GM12878 (cell line): Measurements from ENCODE around the gene RAB35. TPM values are rescaled to one million over a fixed set of nuclear protein-coding genes. Genes with fewer than 3 reads are reported as not detected.

Experiments
- ATAC-seq: fragments of 200-7000 bp; cut with Tn5 transposase; 3 replicates; pipeline ENCODE4 v1.9.1; 2020; ENCODE audit warnings: mild to moderate bottlenecking, moderate library complexity
- BruUV-seq: library from RNA; stranded (reverse); fragments of 400-500 nt; replicated peaks from 2 replicates; lab custom pipeline; 2021; lab: Mats Ljungman, UMichigan
- CTCF ChIA-PET: fragments of 300-600 bp; sonication (Branson Sonifier 250); formaldehyde crosslinking; extraction: SDS; loops from one replicate; lab custom pipeline; 2021; ENCODE audit warnings: inconsistent platforms; lab: Yijun Ruan, JAX
- POLR2A ChIA-PET: fragments of 350-600 bp; formaldehyde crosslinking; extraction: SDS; loops from one replicate; lab custom pipeline; 2021; ENCODE audit warnings: inconsistent platforms; lab: Charles Lee
- RAD21 ChIA-PET: fragments of 300-600 bp; sonication (Branson Sonifier 250); formaldehyde crosslinking; loops from one replicate; lab custom pipeline; 2023; ENCODE audit warnings: antibody characterized with exemption; ENCODE audit not compliant: unreplicated experiment; lab: Charles Lee
- SMC1A ChIA-PET: fragments of 300-600 bp; sonication (Branson Sonifier 250); formaldehyde crosslinking; loops from one replicate; lab custom pipeline; 2023; ENCODE audit not compliant: unreplicated experiment, uncharacterized antibody; lab: Charles Lee
- DNase-seq: peaks from one replicate; pipeline ENCODE4 v3.0.0-alpha.2; 2011; ENCODE audit warnings: low read depth, low spot score
- FAIRE-seq: peaks from 3 replicates; lab custom pipeline; 2011; peaks lifted over from hg19 to GRCh38; lab: Jason Lieb, UNC
- H2AFZ ChIP-seq: 2 replicates; pipeline ENCODE4 v1.6.0; 2011; ENCODE audit warnings: low read depth, low read length, control low read depth; ENCODE audit not compliant: control insufficient read depth
- H3K27ac ChIP-seq: 2 replicates; pipeline ENCODE4 v1.5.1; 2011; ENCODE audit warnings: control low read depth; ENCODE audit not compliant: control insufficient read depth, insufficient read depth
- H3K27me3 ChIP-seq, 2 experiments: replicated peaks in 1 of 2; 2 replicates each; pipeline versions ENCODE4 v1.6.0 to v1.6.1; 2011; ENCODE audit warnings: low read length in 1 of 2; ENCODE audit not compliant: control insufficient read depth in 2 of 2, insufficient read depth in 2 of 2
- H3K36me3 ChIP-seq, 2 experiments: 2 replicates each; pipeline ENCODE4 v1.5.1; 2011; ENCODE audit warnings: low read length in 1 of 2; ENCODE audit not compliant: control insufficient read depth in 2 of 2, insufficient read depth in 2 of 2
- H3K4me1 ChIP-seq: 2 replicates; pipeline ENCODE4 v1.6.1; 2011; ENCODE audit warnings: mild to moderate bottlenecking, low read length, moderate library complexity, mixed read lengths; ENCODE audit not compliant: control insufficient read depth, insufficient read depth
- H3K4me2 ChIP-seq: 2 replicates; pipeline ENCODE4 v1.6.0; 2011; ENCODE audit warnings: control low read depth; ENCODE audit not compliant: control insufficient read depth, insufficient read depth
- H3K4me3 ChIP-seq: fragments of 200-600 bp; sonication (generic); 2 replicates; pipeline ENCODE4 v1.5.1; 2016
- H3K79me2 ChIP-seq: 2 replicates; pipeline ENCODE4 v1.6.0; 2011; ENCODE audit warnings: low read length; ENCODE audit not compliant: control insufficient read depth, insufficient read depth
- H3K9ac ChIP-seq: 2 replicates; pipeline ENCODE4 v1.8.0; 2011; ENCODE audit warnings: low read length, control low read depth, mixed read lengths; ENCODE audit not compliant: control insufficient read depth, insufficient read depth
- H3K9me3 ChIP-seq: replicated peaks from 3 replicates; pipeline ENCODE4 v1.5.1; 2011; ENCODE audit warnings: mild to moderate bottlenecking, low read length; ENCODE audit not compliant: control insufficient read depth, insufficient read depth
- H4K20me1 ChIP-seq: 2 replicates; pipeline ENCODE4 v1.6.0; 2011; ENCODE audit not compliant: control insufficient read depth, insufficient read depth
- CBFB ChIP-seq: IDR thresholded peaks from 2 replicates; pipeline ENCODE4 v1.6.1; 2016; ENCODE audit warnings: antibody characterized with exemption, low read depth
- EED ChIP-seq: sonication (generic); IDR thresholded peaks from 2 replicates; pipeline ENCODE4 v1.6.1; 2016; ENCODE audit warnings: antibody characterized with exemption, low read depth
- GATAD2B ChIP-seq: fragments of 450-650 bp; conservative IDR thresholded peaks from 2 replicates; pipeline ENCODE4 v1.6.1; 2017; ENCODE audit warnings: low read depth, mild to moderate bottlenecking, moderate library complexity
- MLLT1 ChIP-seq: fragments of 450-650 bp; IDR thresholded peaks from 2 replicates; pipeline ENCODE4 v1.6.1; 2016; ENCODE audit warnings: mild to moderate bottlenecking
- NFYB ChIP-seq: IDR thresholded peaks from 2 replicates; pipeline ENCODE4 v1.6.1; 2011; ENCODE audit warnings: low read depth, mild to moderate bottlenecking, low read length, improper control_type of control experiment, moderate library complexity; ENCODE audit not compliant: insufficient read depth
- ZBTB40 ChIP-seq: fragments of 450-650 bp; IDR thresholded peaks from 2 replicates; pipeline ENCODE4 v1.6.1; 2016; ENCODE audit warnings: mild to moderate bottlenecking, moderate library complexity, borderline replicate concordance
- WGBS: methylation state at CpG from one replicate; pipeline ENCODE4 v1.1.6; 2016; ENCODE audit warnings: low lambda C conversion rate; ENCODE audit not compliant: insufficient replicate concordance, insufficient coverage; ENCODE audit errors: missing lambda C conversion rate; 5-methylcytosine and 5-hydroxymethylcytosine counted together
- in situ Hi-C: fragments of 300-500 bp; cut with MboI; formaldehyde crosslinking; loops from 9 replicates; pipeline ENCODE4 v1.14.3; 2018; ENCODE audit warnings: mixed read lengths
- intact Hi-C: fragments of 100-400 bp; cut with micrococcal nuclease; formaldehyde crosslinking; loops from one replicate; pipeline ENCODE4 v1.14.2; 2022; ENCODE audit not compliant: unreplicated experiment
- polyA plus RNA-seq, 11 experiments: library from polyadenylated mRNA; depleted of rRNA in 4 of 11; unstranded in 6 of 11; stranded (reverse) in 5 of 11; fragments of >200 nt; fragmentation: Nextera tagmentation in 4 of 11; fragmentation: Illumina TruSeq in 1 of 11; extraction: Ambion mirVana in 4 of 11; extraction: Trizol in 1 of 11; gene quantifications; 1 replicate in 1 of 11; 2 replicates in 10 of 11; pipeline versions ENCODE4 v1.2.1 to v1.2.3, GENCODE V29; 2011 to 2016; ENCODE audit warnings: inconsistent platforms in 2 of 11, missing spikeins in 2 of 11, low read depth in 1 of 11
- total RNA-seq, 4 experiments: library from RNA; depleted of rRNA in 3 of 4; stranded (reverse); fragments of >200 nt in 3 of 4; fragmentation: Illumina TruSeq in 1 of 4; extraction: Trizol in 1 of 4; gene quantifications; 2 replicates each; pipeline versions ENCODE4 v1.2.1 to v1.2.3, GENCODE V29; 2013 to 2021
- TF ChIP-seq, protein P1 (sequence below): IDR thresholded peaks from 2 replicates; pipeline ENCODE4 v1.6.1; 2012; ENCODE audit warnings: improper control_type of control experiment, low read depth, low read length; ENCODE audit not compliant: insufficient replicate concordance
- TF ChIP-seq, protein P2 (sequence below): fragments of 150-350 bp; IDR thresholded peaks from 2 replicates; pipeline ENCODE4 v1.6.1; 2014; ENCODE audit warnings: mild to moderate bottlenecking, low read depth, low read length

RAB35 gene
- total and polyA plus RNA-seq, 10 of the 15 experiments (the other 5 are each of a cell fraction or from before 2014, with no cell fraction given), result 0.76 to 99.2 (median 43.8) TPM

GRCh38 chr12:120136093-120136770, 19.7 kb upstream of the RAB35 start:
- POLR2A ChIA-PET, result interaction anchor here (8.1 kb wide), 1 partner anchor 17 kb away, joined by 141 read pairs; the partner anchor contains the start of gene RAB35
- Histone ChIP-seq H3K79me2 (no peaks in the 10 kb centered on the region; the same call in 1 of the 2 replicates), H3K9me3 (no peaks in the 10 kb centered on the region), H3K4me1 (peaks cover 31% of the 10 kb centered on the region), H3K9ac (no peak overlapping the region), H3K27me3 (no peaks in the 10 kb centered on the region), H3K27ac (no peak overlapping the region), H3K4me3 (no peak overlapping the region), H3K4me2 (no peak overlapping the region), H2AFZ (no peak overlapping the region), H3K36me3 (peaks cover 48 to 56% of the 10 kb centered on the region in 2 experiments; a peak in 3 of 4 replicates), H4K20me1 (no peaks in the 10 kb centered on the region)
- no peak for TF ChIP-seq NFYB
- TF ChIP-seq MLLT1, result no peak
- TF ChIP-seq GATAD2B, result no peak
- no peak for TF ChIP-seq EED
- TF ChIP-seq, protein P1, sequence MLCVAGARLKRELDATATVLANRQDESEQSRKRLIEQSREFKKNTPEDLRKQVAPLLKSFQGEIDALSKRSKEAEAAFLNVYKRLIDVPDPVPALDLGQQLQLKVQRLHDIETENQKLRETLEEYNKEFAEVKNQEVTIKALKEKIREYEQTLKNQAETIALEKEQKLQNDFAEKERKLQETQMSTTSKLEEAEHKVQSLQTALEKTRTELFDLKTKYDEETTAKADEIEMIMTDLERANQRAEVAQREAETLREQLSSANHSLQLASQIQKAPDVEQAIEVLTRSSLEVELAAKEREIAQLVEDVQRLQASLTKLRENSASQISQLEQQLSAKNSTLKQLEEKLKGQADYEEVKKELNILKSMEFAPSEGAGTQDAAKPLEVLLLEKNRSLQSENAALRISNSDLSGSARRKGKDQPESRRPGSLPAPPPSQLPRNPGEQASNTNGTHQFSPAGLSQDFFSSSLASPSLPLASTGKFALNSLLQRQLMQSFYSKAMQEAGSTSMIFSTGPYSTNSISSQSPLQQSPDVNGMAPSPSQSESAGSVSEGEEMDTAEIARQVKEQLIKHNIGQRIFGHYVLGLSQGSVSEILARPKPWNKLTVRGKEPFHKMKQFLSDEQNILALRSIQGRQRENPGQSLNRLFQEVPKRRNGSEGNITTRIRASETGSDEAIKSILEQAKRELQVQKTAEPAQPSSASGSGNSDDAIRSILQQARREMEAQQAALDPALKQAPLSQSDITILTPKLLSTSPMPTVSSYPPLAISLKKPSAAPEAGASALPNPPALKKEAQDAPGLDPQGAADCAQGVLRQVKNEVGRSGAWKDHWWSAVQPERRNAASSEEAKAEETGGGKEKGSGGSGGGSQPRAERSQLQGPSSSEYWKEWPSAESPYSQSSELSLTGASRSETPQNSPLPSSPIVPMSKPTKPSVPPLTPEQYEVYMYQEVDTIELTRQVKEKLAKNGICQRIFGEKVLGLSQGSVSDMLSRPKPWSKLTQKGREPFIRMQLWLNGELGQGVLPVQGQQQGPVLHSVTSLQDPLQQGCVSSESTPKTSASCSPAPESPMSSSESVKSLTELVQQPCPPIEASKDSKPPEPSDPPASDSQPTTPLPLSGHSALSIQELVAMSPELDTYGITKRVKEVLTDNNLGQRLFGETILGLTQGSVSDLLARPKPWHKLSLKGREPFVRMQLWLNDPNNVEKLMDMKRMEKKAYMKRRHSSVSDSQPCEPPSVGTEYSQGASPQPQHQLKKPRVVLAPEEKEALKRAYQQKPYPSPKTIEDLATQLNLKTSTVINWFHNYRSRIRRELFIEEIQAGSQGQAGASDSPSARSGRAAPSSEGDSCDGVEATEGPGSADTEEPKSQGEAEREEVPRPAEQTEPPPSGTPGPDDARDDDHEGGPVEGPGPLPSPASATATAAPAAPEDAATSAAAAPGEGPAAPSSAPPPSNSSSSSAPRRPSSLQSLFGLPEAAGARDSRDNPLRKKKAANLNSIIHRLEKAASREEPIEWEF, result no peak
- TF ChIP-seq, protein P2, sequence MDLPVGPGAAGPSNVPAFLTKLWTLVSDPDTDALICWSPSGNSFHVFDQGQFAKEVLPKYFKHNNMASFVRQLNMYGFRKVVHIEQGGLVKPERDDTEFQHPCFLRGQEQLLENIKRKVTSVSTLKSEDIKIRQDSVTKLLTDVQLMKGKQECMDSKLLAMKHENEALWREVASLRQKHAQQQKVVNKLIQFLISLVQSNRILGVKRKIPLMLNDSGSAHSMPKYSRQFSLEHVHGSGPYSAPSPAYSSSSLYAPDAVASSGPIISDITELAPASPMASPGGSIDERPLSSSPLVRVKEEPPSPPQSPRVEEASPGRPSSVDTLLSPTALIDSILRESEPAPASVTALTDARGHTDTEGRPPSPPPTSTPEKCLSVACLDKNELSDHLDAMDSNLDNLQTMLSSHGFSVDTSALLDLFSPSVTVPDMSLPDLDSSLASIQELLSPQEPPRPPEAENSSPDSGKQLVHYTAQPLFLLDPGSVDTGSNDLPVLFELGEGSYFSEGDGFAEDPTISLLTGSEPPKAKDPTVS, result no peak
- no peak for TF ChIP-seq ZBTB40
- TF ChIP-seq CBFB, result no peak
- ATAC-seq (no peak), DNase-seq (no peak), FAIRE-seq (no peak)
- RAD21 ChIA-PET, result interaction anchor here (1.1 kb wide), 1 partner anchor 25 kb away, joined by 3 read pairs; no protein-coding TSS in a partner anchor
- CTCF ChIA-PET, result no interaction called here
- SMC1A ChIA-PET, result no interaction called here
- intact Hi-C loops, result no loop called here
- WGBS, result 96% methylated on average over 11 of the region's 11 CpGs
- BruUV-seq, result no TSS peak
- in situ Hi-C loops, result no loop called here
